Stomach (tissue), 9 donors: ENCODE results near the gene KRTAP4-5. TPM values are rescaled to one million over a fixed set of nuclear protein-coding genes. Genes with fewer than 3 reads are reported as not detected.
"Not testable (repeated sequence)": the region's sequence is repeated elsewhere in the genome, so short reads cannot be mapped to it uniquely, and the experiment has no call there.

Experiments
- DNase-seq, 2 donors: peaks; one replicate each; pipeline versions ENCODE4 v3.0.0 to v3.0.0-alpha.2; 2013 to 2019
- H3K27ac ChIP-seq, 5 donors: fragments of 200-600 bp in 4 of 5; sonication (generic) in 4 of 5; one replicate each; pipeline ENCODE4 v1.5.1; 2013 to 2019; ENCODE audit warnings: mild to moderate bottlenecking in 1 of 5, moderate library complexity in 1 of 5
- H3K27me3 ChIP-seq, 3 donors: fragments of 200-600 bp; sonication (generic); one replicate each; pipeline ENCODE4 v1.5.1; 2017 to 2019; ENCODE audit warnings: mixed run types in 1 of 3
- H3K36me3 ChIP-seq, 4 donors: fragments of 200-600 bp; sonication (generic); 1 replicate in 3 of 4; 2 replicates in 1 of 4; pipeline ENCODE4 v1.5.1; 2016 to 2019
- H3K4me1 ChIP-seq, 4 donors: fragments of 200-600 bp; sonication (generic); one replicate each; pipeline ENCODE4 v1.5.1; 2016 to 2019
- H3K4me3 ChIP-seq, 4 donors: fragments of 200-600 bp; sonication (generic) in 3 of 4; one replicate each; pipeline ENCODE4 v1.5.1; 2016 to 2019; ENCODE audit warnings: mild to moderate bottlenecking in 1 of 4
- H3K9me3 ChIP-seq, 4 donors: fragments of 200-600 bp; sonication (generic); one replicate each; pipeline ENCODE4 v1.5.1; 2016 to 2019
- EP300 ChIP-seq: sonication (generic); formaldehyde crosslinking; IDR thresholded peaks from one replicate; pipeline ENCODE4 v1.6.1; 2017; ENCODE audit warnings: antibody characterized with exemption
- POLR2A ChIP-seq, 4 donors: fragments of 450-650 bp; IDR thresholded peaks; one replicate each; pipeline ENCODE4 v1.6.1; 2016; ENCODE audit warnings: antibody characterized with exemption in 4 of 4, control low read depth in 2 of 4, mild to moderate bottlenecking in 1 of 4, moderate library complexity in 1 of 4
- POLR2AphosphoS5 ChIP-seq, 3 donors: sonication (generic); formaldehyde crosslinking; IDR thresholded peaks; one replicate each; pipeline ENCODE4 v1.6.1; 2016; ENCODE audit warnings: antibody characterized with exemption in 3 of 3
- WGBS, 5 donors: extraction: QIAGEN DNeasy Blood & Tissue Kit in 3 of 5; methylation state at CpG; one replicate each; pipeline versions ENCODE4 v1.1.5 to v1.1.7; 2013 to 2018; 5-methylcytosine and 5-hydroxymethylcytosine counted together
- intact Hi-C: fragments of 100-400 bp; cut with DNase I; formaldehyde crosslinking; loops from one replicate; pipeline ENCODE4 v1.15.1; 2023; ENCODE audit warnings: low total_unique reads
- polyA plus RNA-seq, 3 donors: library from polyadenylated mRNA; stranded (reverse); fragments of 200-250 nt; gene quantifications; one replicate each; pipeline ENCODE4 v1.2.3, GENCODE V29; 2013
- small RNA-seq, 4 donors: library from RNA; depleted of rRNA; stranded (forward); fragments of <200 nt; gene quantifications; one replicate each; pipeline ENCODE3, GENCODE V24; 2016
- total RNA-seq, 5 donors: library from RNA; depleted of rRNA; stranded (reverse); fragments of >200 nt; gene quantifications; one replicate each; pipeline versions ENCODE4 v1.1.0 to v1.2.3, GENCODE V29; 2014 to 2016
- TF ChIP-seq, protein P1 (sequence below), 7 experiments: fragments of 450-650 bp in 4 of 7; fragments of 200-600 bp in 3 of 7; sonication (generic) in 3 of 7; IDR thresholded peaks; one replicate each; pipeline ENCODE4 v1.5.1; 2016 to 2019; ENCODE audit warnings: antibody characterized with exemption in 7 of 7, control low read depth in 2 of 7, mild to moderate bottlenecking in 1 of 7
- donor health status: healthy with polysubstance abuse.
- donor health status: Bipolar disorder and iron deficiency.
- donor health status: healthy.

The KRTAP4-5 gene
- total and polyA plus RNA-seq, 8 donors: not detected

DNA sequence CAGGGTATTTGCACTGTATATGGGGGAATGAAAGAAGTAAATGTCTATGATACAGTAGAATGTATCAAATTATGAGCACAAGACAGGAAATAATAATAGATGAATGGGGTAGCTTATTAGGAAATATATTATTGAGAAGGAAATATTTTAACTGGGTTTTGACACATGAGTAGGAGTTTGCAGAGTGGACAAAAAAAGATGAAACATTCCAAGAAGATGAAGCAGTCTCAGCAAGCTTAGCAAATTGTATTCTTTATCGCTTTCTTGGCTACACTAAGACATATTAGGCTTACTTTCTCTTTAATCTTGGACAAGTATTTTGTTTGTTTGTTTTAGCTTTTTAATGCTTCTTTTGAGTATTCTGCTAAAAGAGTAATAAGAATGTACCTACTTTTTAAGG, 45.7 kb downstream of the KRTAP4-5 start:
- H3K36me3 ChIP-seq: no peaks in the 10 kb centered on the region
- TF ChIP-seq POLR2AphosphoS5 (IDR thresholded peaks at IDR 0.05): no peak
- TF ChIP-seq EP300: no peak
- TF ChIP-seq, protein P1, sequence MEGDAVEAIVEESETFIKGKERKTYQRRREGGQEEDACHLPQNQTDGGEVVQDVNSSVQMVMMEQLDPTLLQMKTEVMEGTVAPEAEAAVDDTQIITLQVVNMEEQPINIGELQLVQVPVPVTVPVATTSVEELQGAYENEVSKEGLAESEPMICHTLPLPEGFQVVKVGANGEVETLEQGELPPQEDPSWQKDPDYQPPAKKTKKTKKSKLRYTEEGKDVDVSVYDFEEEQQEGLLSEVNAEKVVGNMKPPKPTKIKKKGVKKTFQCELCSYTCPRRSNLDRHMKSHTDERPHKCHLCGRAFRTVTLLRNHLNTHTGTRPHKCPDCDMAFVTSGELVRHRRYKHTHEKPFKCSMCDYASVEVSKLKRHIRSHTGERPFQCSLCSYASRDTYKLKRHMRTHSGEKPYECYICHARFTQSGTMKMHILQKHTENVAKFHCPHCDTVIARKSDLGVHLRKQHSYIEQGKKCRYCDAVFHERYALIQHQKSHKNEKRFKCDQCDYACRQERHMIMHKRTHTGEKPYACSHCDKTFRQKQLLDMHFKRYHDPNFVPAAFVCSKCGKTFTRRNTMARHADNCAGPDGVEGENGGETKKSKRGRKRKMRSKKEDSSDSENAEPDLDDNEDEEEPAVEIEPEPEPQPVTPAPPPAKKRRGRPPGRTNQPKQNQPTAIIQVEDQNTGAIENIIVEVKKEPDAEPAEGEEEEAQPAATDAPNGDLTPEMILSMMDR (IDR thresholded peaks at IDR 0.05): no peak
- no peak for TF ChIP-seq POLR2A (IDR thresholded peaks at IDR 0.05)
- intact Hi-C loops: no loop called here
- peaks cover 0 to 5% (median 0%) of the 10 kb centered on the region in 3 donors for H3K27me3 ChIP-seq
- no peak overlapping the region for H3K27ac ChIP-seq
- peaks cover 0 to 5% (median 2%) of the 10 kb centered on the region in 4 donors for H3K4me1 ChIP-seq
- H3K9me3 ChIP-seq: no peaks in the 10 kb centered on the region
- 78 to 97% (median 86%) methylated on average over 1 of the region's 1 CpG for WGBS, 5 donors
- H3K4me3 ChIP-seq: no peak overlapping the region
- no peak for DNase-seq

DNA sequence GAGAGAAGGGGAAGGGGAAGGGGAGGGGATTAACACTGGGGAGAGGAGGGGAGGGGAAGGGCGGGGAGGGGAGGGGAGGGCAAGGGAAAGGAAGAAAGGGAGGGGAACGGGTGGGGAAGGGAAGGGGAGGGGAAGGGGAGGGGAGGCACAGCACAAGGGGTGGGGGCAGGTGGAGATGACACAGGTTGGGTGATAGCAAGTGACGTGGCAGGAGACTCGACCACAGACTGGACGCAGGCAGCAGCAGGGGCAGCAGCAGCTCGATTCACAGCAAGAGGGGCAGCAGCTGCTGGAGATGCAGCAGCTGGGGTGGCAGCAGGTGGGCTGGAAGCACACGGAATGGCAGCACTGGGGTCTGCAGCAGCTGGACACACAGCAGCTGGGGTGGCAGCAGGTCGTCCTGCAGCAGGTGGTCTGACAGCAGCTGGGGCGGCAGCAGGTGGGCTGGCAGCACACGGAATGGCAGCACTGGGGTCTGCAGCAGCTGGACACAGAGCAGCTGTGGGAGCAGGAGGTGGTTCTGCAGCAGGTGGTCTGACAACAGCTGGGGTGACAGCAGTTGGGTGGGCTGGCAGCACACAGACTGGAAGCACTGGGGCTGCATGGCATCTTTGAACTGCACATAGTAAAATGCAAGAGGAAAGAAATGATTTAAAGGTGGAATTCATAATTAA, 47.9 kb downstream of the KRTAP4-5 start, which contains the start of gene KRTAP4-16:
Gene KRTAP4-16 (minus strand): TSS at position 624 of the 674 bp plus-strand sequence. CDS start 0 bp downstream, at position 624.
- Histone ChIP-seq H3K36me3 (no peaks in the 10 kb centered on the region), H3K9me3 (no peaks in the 10 kb centered on the region), H3K4me1 (no peaks in the 10 kb centered on the region), H3K27me3 (peaks cover 0 to 9% (median 0%) of the 10 kb centered on the region in 3 donors), H3K4me3 (no peak within 1 kb of the TSS), H3K27ac (no peak within 1 kb of the TSS)
- intact Hi-C loops: no loop called here
- DNase-seq: no peak
- 39 to 66% (median 59%) methylated on average over 4 to 10 of the region's 10 CpGs for WGBS, 5 donors
- no peak for TF ChIP-seq POLR2A (IDR thresholded peaks at IDR 0.05)

DNA sequence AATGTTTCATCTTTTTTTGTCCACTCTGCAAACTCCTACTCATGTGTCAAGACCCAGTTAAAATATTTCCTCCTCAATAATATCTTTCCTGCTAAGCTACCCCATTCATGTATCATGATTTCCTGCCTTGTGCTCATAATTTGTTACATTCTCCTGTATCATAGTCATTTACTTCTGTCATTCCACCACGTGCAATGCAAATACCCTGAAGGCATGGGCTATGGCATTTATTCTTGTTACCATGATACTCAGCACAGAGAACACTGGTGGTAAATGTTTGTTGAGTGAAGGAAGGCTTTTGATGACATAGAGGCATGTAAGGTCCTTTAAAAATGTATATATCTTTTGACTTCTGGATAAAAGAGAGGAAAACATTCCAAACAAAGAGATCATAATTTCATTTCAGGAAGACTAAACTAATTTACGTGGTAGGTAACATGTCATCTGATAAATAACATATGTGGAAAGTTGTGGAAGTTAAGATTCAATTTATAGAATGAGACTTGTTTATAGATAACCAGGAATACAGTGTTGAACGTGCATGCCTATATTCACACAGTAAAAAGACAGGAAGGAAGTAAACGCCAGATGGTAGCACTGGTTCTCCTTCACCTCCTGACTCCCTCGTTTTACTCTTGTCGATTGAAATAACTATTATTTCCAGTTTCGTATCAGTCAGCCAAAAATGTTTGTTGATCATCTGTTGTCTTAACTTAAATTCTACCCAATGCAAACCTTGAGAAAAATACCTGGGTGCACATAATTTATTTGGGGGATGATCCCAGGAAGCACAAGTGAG, 49.7 kb downstream of the KRTAP4-5 start:
- intact Hi-C loops, H3K27me3 ChIP-seq: not testable (repeated sequence)
- 47 to 64% (median 60%) methylated on average over 7 of the region's 7 CpGs for WGBS, 5 donors

More for the DNA sequence above, 49.7 kb downstream of the KRTAP4-5 start:
- not testable (repeated sequence) for H3K9me3 ChIP-seq, H3K4me3 ChIP-seq, H3K36me3 ChIP-seq, H3K27ac ChIP-seq, DNase-seq, H3K4me1 ChIP-seq

Small RNAs within 50 kb of the gene (small RNA-seq; reads per million reads assigned to genes)
- 0 reads per million in 4 donors for gene KRTAP4-17P

Other genes starting within 250 kb of the KRTAP4-5 start
Only the 30 nearest of the 40 such genes appear.
- gene KRTAP3-2, start 149.9 kb downstream of the KRTAP4-5 start, total RNA-seq: not detected
- gene KRTAP3-2, start 149.9 kb downstream of the KRTAP4-5 start, polyA plus RNA-seq: not detected
- gene KRTAP3-1, start 140.7 kb downstream of the KRTAP4-5 start, total RNA-seq: not detected
- gene KRTAP3-1, start 140.7 kb downstream of the KRTAP4-5 start, polyA plus RNA-seq: not detected
- gene KRTAP1-5, start 122.6 kb downstream of the KRTAP4-5 start, total RNA-seq: not detected
- gene KRTAP1-5, start 122.6 kb downstream of the KRTAP4-5 start, polyA plus RNA-seq: not detected
- not detected for gene KRTAP1-4, start 119.6 kb downstream of the KRTAP4-5 start, total RNA-seq
- gene KRTAP1-4, start 119.6 kb downstream of the KRTAP4-5 start, polyA plus RNA-seq: not detected
- gene KRTAP1-3, start 115.0 kb downstream of the KRTAP4-5 start, total RNA-seq: not detected
- not detected for gene KRTAP1-3, start 115.0 kb downstream of the KRTAP4-5 start, polyA plus RNA-seq
- not detected for gene KRTAP1-1, start 108.4 kb downstream of the KRTAP4-5 start, total RNA-seq
- gene KRTAP1-1, start 108.4 kb downstream of the KRTAP4-5 start, polyA plus RNA-seq: not detected
- not detected for gene KRTAP2-1, start 102.5 kb downstream of the KRTAP4-5 start, total RNA-seq
- gene KRTAP2-1, start 102.5 kb downstream of the KRTAP4-5 start, polyA plus RNA-seq: not detected
- gene KRTAP2-2, start 94.6 kb downstream of the KRTAP4-5 start, total RNA-seq: not detected
- gene KRTAP2-2, start 94.6 kb downstream of the KRTAP4-5 start, polyA plus RNA-seq: not detected
- not detected for gene KRTAP2-3, start 89.7 kb downstream of the KRTAP4-5 start, total RNA-seq
- gene KRTAP2-3, start 89.7 kb downstream of the KRTAP4-5 start, polyA plus RNA-seq: not detected
- gene KRTAP2-4, start 83.9 kb downstream of the KRTAP4-5 start, total RNA-seq: not detected
- not detected for gene KRTAP2-4, start 83.9 kb downstream of the KRTAP4-5 start, polyA plus RNA-seq
- gene KRTAP4-7, start 65.7 kb downstream of the KRTAP4-5 start, total RNA-seq: not detected
- not detected for gene KRTAP4-7, start 65.7 kb downstream of the KRTAP4-5 start, polyA plus RNA-seq
- gene KRTAP4-8, start 51.7 kb downstream of the KRTAP4-5 start, total RNA-seq: not detected
- not detected for gene KRTAP4-8, start 51.7 kb downstream of the KRTAP4-5 start, polyA plus RNA-seq
- gene KRTAP4-16, start 47.6 kb downstream of the KRTAP4-5 start, total RNA-seq: not detected
- gene KRTAP4-16, start 47.6 kb downstream of the KRTAP4-5 start, polyA plus RNA-seq: not detected
- gene KRTAP4-9, start 44.4 kb downstream of the KRTAP4-5 start, total RNA-seq: not detected
- not detected for gene KRTAP4-9, start 44.4 kb downstream of the KRTAP4-5 start, polyA plus RNA-seq
- gene KRTAP4-11, start 31.5 kb downstream of the KRTAP4-5 start, total RNA-seq: not detected
- gene KRTAP4-11, start 31.5 kb downstream of the KRTAP4-5 start, polyA plus RNA-seq: not detected
- not detected for gene KRTAP4-12, start 25.6 kb downstream of the KRTAP4-5 start, total RNA-seq
- gene KRTAP4-12, start 25.6 kb downstream of the KRTAP4-5 start, polyA plus RNA-seq: not detected
- not detected for gene KRTAP4-6, start 9.3 kb downstream of the KRTAP4-5 start, total RNA-seq
- gene KRTAP4-6, start 9.3 kb downstream of the KRTAP4-5 start, polyA plus RNA-seq: not detected
- not detected for gene KRTAP4-4, start 10.9 kb upstream of the KRTAP4-5 start, total RNA-seq
- not detected for gene KRTAP4-4, start 10.9 kb upstream of the KRTAP4-5 start, polyA plus RNA-seq
- gene KRTAP4-3, start 18.4 kb upstream of the KRTAP4-5 start, total RNA-seq: not detected
- not detected for gene KRTAP4-3, start 18.4 kb upstream of the KRTAP4-5 start, polyA plus RNA-seq
- not detected for gene KRTAP4-2, start 28.4 kb upstream of the KRTAP4-5 start, total RNA-seq
- gene KRTAP4-2, start 28.4 kb upstream of the KRTAP4-5 start, polyA plus RNA-seq: not detected
- gene KRTAP4-1, start 35.1 kb upstream of the KRTAP4-5 start, total RNA-seq: not detected
- gene KRTAP4-1, start 35.1 kb upstream of the KRTAP4-5 start, polyA plus RNA-seq: not detected
- gene KRTAP9-1, start 40.1 kb upstream of the KRTAP4-5 start, total RNA-seq: not detected
- not detected for gene KRTAP9-1, start 40.1 kb upstream of the KRTAP4-5 start, polyA plus RNA-seq
- not detected for gene KRTAP9-2, start 76.8 kb upstream of the KRTAP4-5 start, total RNA-seq
- not detected for gene KRTAP9-2, start 76.8 kb upstream of the KRTAP4-5 start, polyA plus RNA-seq
- gene KRTAP9-3, start 82.6 kb upstream of the KRTAP4-5 start, total RNA-seq: not detected
- not detected for gene KRTAP9-3, start 82.6 kb upstream of the KRTAP4-5 start, polyA plus RNA-seq
- gene KRTAP9-8, start 88.2 kb upstream of the KRTAP4-5 start, total RNA-seq: not detected
- not detected for gene KRTAP9-8, start 88.2 kb upstream of the KRTAP4-5 start, polyA plus RNA-seq
- gene KRTAP9-4, start 99.9 kb upstream of the KRTAP4-5 start, total RNA-seq: not detected
- not detected for gene KRTAP9-4, start 99.9 kb upstream of the KRTAP4-5 start, polyA plus RNA-seq
- gene KRTAP9-9, start 105.6 kb upstream of the KRTAP4-5 start, total RNA-seq: not detected
- not detected for gene KRTAP9-9, start 105.6 kb upstream of the KRTAP4-5 start, polyA plus RNA-seq
- not detected for gene KRTAP9-6, start 115.6 kb upstream of the KRTAP4-5 start, total RNA-seq
- not detected for gene KRTAP9-6, start 115.6 kb upstream of the KRTAP4-5 start, polyA plus RNA-seq
- not detected for gene KRTAP9-7, start 125.9 kb upstream of the KRTAP4-5 start, total RNA-seq
- not detected for gene KRTAP9-7, start 125.9 kb upstream of the KRTAP4-5 start, polyA plus RNA-seq
- not detected for gene KRTAP29-1, start 153.0 kb upstream of the KRTAP4-5 start, total RNA-seq
- not detected for gene KRTAP29-1, start 153.0 kb upstream of the KRTAP4-5 start, polyA plus RNA-seq